GM19099 (cell line): ENCODE results near the gene FGF19.

Experiments
- POLR2A ChIP-seq: IDR thresholded peaks from 3 replicates; pipeline ENCODE4 v1.6.1; 2011; ENCODE audit warnings: low read depth; ENCODE audit not compliant: insufficient read length; ENCODE audit errors: extremely low read depth

The FGF19 gene

GRCh38 chr11:69703768-69704507 lies at the start of gene FGF19:
TSS of gene FGF19 (minus strand) at chr11:69704022. CDS start at chr11:69703876, 146 bp downstream.
- no peak for TF ChIP-seq POLR2A

GRCh38 chr11:69752890-69753289 lies 49.1 kb upstream of the FGF19 start:
- TF ChIP-seq POLR2A = no peak

GRCh38 chr11:69750875-69751597 lies 47.2 kb upstream of the FGF19 start:
- no peak for TF ChIP-seq POLR2A

- no peak for TF ChIP-seq POLR2A
These were observed 46.5 kb upstream of the FGF19 start for GRCh38 chr11:69750108-69750850.

GRCh38 chr11:69748637-69749036 lies 44.8 kb upstream of the FGF19 start:
- TF ChIP-seq POLR2A = no peak

- no peak for TF ChIP-seq POLR2A
These were observed 43.2 kb upstream of the FGF19 start for GRCh38 chr11:69746752-69747742.

GRCh38 chr11:69746140-69746539 lies 42.3 kb upstream of the FGF19 start:
- TF ChIP-seq POLR2A = no peak

GRCh38 chr11:69745201-69745600 lies 41.4 kb upstream of the FGF19 start:
- no peak for TF ChIP-seq POLR2A

GRCh38 chr11:69744435-69744834 lies 40.6 kb upstream of the FGF19 start:
- no peak for TF ChIP-seq POLR2A

GRCh38 chr11:69734841-69735240 lies 31.0 kb upstream of the FGF19 start:
- TF ChIP-seq POLR2A = no peak

GRCh38 chr11:69734367-69734766 lies 30.5 kb upstream of the FGF19 start:
- no peak for TF ChIP-seq POLR2A

GRCh38 chr11:69732910-69733309 lies 29.1 kb upstream of the FGF19 start:
- no peak for TF ChIP-seq POLR2A

- TF ChIP-seq POLR2A = no peak
These were observed 27.3 kb upstream of the FGF19 start for GRCh38 chr11:69731110-69731509.

- TF ChIP-seq POLR2A = no peak
These were observed 26.7 kb upstream of the FGF19 start for GRCh38 chr11:69730500-69730899.

GRCh38 chr11:69729252-69729651 lies 25.4 kb upstream of the FGF19 start:
- no peak for TF ChIP-seq POLR2A

- TF ChIP-seq POLR2A = no peak
These were observed 23.4 kb upstream of the FGF19 start for GRCh38 chr11:69727266-69727665.
